Peyer's patch (tissue), 4 donors: ENCODE results near the gene MDN1.

Experiments used
- CTCF ChIP-seq, 6 experiments: fragments of 450-650 bp in 4 of 6; fragments of 200-600 bp in 2 of 6; sonication (generic) in 1 of 6; IDR thresholded peaks; one replicate each; pipeline ENCODE4 v1.5.1; 2017 to 2019; ENCODE audit warnings: antibody characterized with exemption in 6 of 6, mild to moderate bottlenecking in 3 of 6, moderate library complexity in 1 of 6
- POLR2A ChIP-seq, 2 donors: fragments of 450-650 bp; IDR thresholded peaks; one replicate each; pipeline ENCODE4 v1.5.1; 2017; ENCODE audit warnings: antibody characterized with exemption in 2 of 2, mild to moderate bottlenecking in 2 of 2, moderate library complexity in 2 of 2

- TF ChIP-seq CTCF (IDR thresholded peaks at IDR 0.05), result no peak
- no peak for TF ChIP-seq POLR2A (IDR thresholded peaks at IDR 0.05)
Observed at GRCh38 chr6:89784838-89785237, 34.8 kb downstream of the MDN1 start.
